IMR-90 (cell line): ENCODE results near the gene CD7. TPM values are rescaled to one million over a fixed set of nuclear protein-coding genes. Genes with fewer than 3 reads are reported as not detected.

Experiments
- ATAC-seq: fragments of 200-7000 bp; cut with Tn5 transposase; 2 replicates; pipeline ENCODE4 v1.9.1; 2020; ENCODE audit warnings: low read depth, mild to moderate bottlenecking, moderate library complexity
- BruUV-seq: library from RNA; stranded (reverse); fragments of 400-500 nt; replicated peaks from 2 replicates; lab custom pipeline; 2021; lab: Mats Ljungman, UMichigan
- CTCF ChIA-PET: fragments of 300-600 bp; formaldehyde crosslinking; extraction: SDS; loops from one replicate; lab custom pipeline; 2021; ENCODE audit warnings: antibody characterized with exemption; lab: Yijun Ruan, JAX
- POLR2A ChIA-PET: fragments of 300-600 bp; sonication (Branson Sonifier 250); formaldehyde crosslinking; loops from one replicate; lab custom pipeline; 2022; ENCODE audit warnings: antibody characterized with exemption; ENCODE audit not compliant: unreplicated experiment; lab: Charles Lee
- DNase-seq: peaks from one replicate; pipeline ENCODE4 v3.0.0; 2013
- H2AFZ ChIP-seq: replicated peaks from 2 replicates; pipeline ENCODE3; 2013; ENCODE audit warnings: low read length, mild to moderate bottlenecking; ENCODE audit not compliant: poor library complexity
- H2AK5ac ChIP-seq: 2 replicates; pipeline ENCODE4 v1.6.1; 2013; ENCODE audit warnings: low read depth, low read length, inconsistent platforms
- H2AK9ac ChIP-seq: replicated peaks from 2 replicates; pipeline ENCODE3; 2013; ENCODE audit warnings: mild to moderate bottlenecking, low read depth, low read length, moderate library complexity; ENCODE audit not compliant: poor library complexity
- H2BK120ac ChIP-seq: 2 replicates; pipeline ENCODE4 v1.6.1; 2013; ENCODE audit warnings: low read depth, low read length, inconsistent platforms
- H2BK15ac ChIP-seq: 3 replicates; pipeline ENCODE4 v1.6.1; 2013; ENCODE audit warnings: low read depth, low read length, inconsistent platforms
- H2BK20ac ChIP-seq: 2 replicates; pipeline ENCODE4 v1.6.1; 2013; ENCODE audit warnings: low read depth, mild to moderate bottlenecking, inconsistent platforms, low read length, moderate library complexity
- H2BK5ac ChIP-seq: 2 replicates; pipeline ENCODE4 v1.6.1; 2013; ENCODE audit warnings: mild to moderate bottlenecking, low read depth, low read length, inconsistent platforms; ENCODE audit not compliant: poor library complexity, severe bottlenecking
- H3K14ac ChIP-seq: replicated peaks from 2 replicates; pipeline ENCODE4 v1.6.1; 2013; ENCODE audit warnings: low read depth, low read length, inconsistent platforms
- H3K18ac ChIP-seq: 2 replicates; pipeline ENCODE4 v1.6.1; 2013; ENCODE audit warnings: low read depth, low read length, control low read depth
- H3K23ac ChIP-seq: 2 replicates; pipeline ENCODE4 v1.6.1; 2013; ENCODE audit warnings: low read depth, low read length, inconsistent platforms
- H3K27ac ChIP-seq: 2 replicates; pipeline ENCODE4 v1.5.1; 2013; ENCODE audit warnings: mild to moderate bottlenecking, control low read depth, low read length; ENCODE audit not compliant: insufficient read depth
- H3K27me3 ChIP-seq: 2 replicates; pipeline ENCODE4 v1.6.1; 2013; ENCODE audit warnings: low read length; ENCODE audit not compliant: control insufficient read depth, insufficient read depth
- H3K36me3 ChIP-seq: 2 replicates; pipeline ENCODE4 v1.6.1; 2013; ENCODE audit warnings: low read length, mixed read lengths; ENCODE audit not compliant: control insufficient read depth, insufficient read depth
- H3K4ac ChIP-seq: 2 replicates; pipeline ENCODE4 v1.6.1; 2013; ENCODE audit warnings: low read depth, low read length, inconsistent platforms
- H3K4me1 ChIP-seq: 2 replicates; pipeline ENCODE4 v1.6.1; 2013; ENCODE audit warnings: low read length, mixed read lengths; ENCODE audit not compliant: control insufficient read depth, insufficient read depth
- H3K4me2 ChIP-seq: 2 replicates; pipeline ENCODE4 v1.6.1; 2013; ENCODE audit warnings: low read depth, mild to moderate bottlenecking, control low read depth, low read length, moderate library complexity
- H3K4me3 ChIP-seq: 2 replicates; pipeline ENCODE4 v1.5.1; 2013; ENCODE audit warnings: low read depth, mild to moderate bottlenecking, control low read depth, low read length, moderate library complexity; ENCODE audit not compliant: insufficient read depth
- H3K56ac ChIP-seq: 2 replicates; pipeline ENCODE4 v1.6.1; 2013; ENCODE audit warnings: low read length, inconsistent platforms; ENCODE audit not compliant: insufficient read depth; ENCODE audit errors: extremely low read depth
- H3K79me1 ChIP-seq, 2 experiments: 2 replicates each; pipeline ENCODE4 v1.6.1; 2013; ENCODE audit warnings: low read length in 2 of 2, inconsistent platforms in 1 of 2, low read depth in 1 of 2
- H3K9ac ChIP-seq: 2 replicates; pipeline ENCODE4 v1.6.1; 2013; ENCODE audit warnings: low read depth, low read length, control low read depth
- H3K9me1 ChIP-seq: 2 replicates; pipeline ENCODE4 v1.6.1; 2013; ENCODE audit warnings: low read length, inconsistent platforms; ENCODE audit not compliant: insufficient read depth
- H3K9me3 ChIP-seq: 2 replicates; pipeline ENCODE4 v1.6.1; 2013; ENCODE audit warnings: low read length; ENCODE audit not compliant: control insufficient read depth, insufficient read depth
- H4K20me1 ChIP-seq: 2 replicates; pipeline ENCODE4 v1.6.1; 2013; ENCODE audit warnings: low read length, inconsistent platforms; ENCODE audit not compliant: insufficient read depth
- H4K5ac ChIP-seq: 2 replicates; pipeline ENCODE4 v1.6.1; 2013; ENCODE audit warnings: mild to moderate bottlenecking, low read depth, low read length, control low read depth
- H4K8ac ChIP-seq, 2 experiments: 2 replicates each; pipeline ENCODE4 v1.6.1; 2013; ENCODE audit warnings: low read depth in 2 of 2, low read length in 2 of 2, control low read depth in 1 of 2, inconsistent platforms in 1 of 2
- H4K91ac ChIP-seq: 2 replicates; pipeline ENCODE4 v1.6.1; 2013; ENCODE audit warnings: low read depth, low read length, inconsistent platforms; ENCODE audit not compliant: insufficient read depth
- BHLHE40 ChIP-seq: fragments of 150-350 bp; IDR thresholded peaks from 2 replicates; pipeline ENCODE4 v1.6.1; 2016; ENCODE audit warnings: mild to moderate bottlenecking, low read depth, low read length
- CTCF ChIP-seq: conservative IDR thresholded peaks from 2 replicates; pipeline ENCODE4 v1.5.1; 2012; ENCODE audit warnings: mild to moderate bottlenecking, low read depth, low read length, improper control_type of control experiment
- FOS ChIP-seq: fragments of 150-350 bp; IDR thresholded peaks from 2 replicates; pipeline ENCODE4 v1.6.1; 2016; ENCODE audit warnings: low read depth, low read length
- MAZ ChIP-seq: IDR thresholded peaks from 2 replicates; pipeline ENCODE4 v1.6.1; 2012; ENCODE audit warnings: low read depth, mild to moderate bottlenecking, low read length, improper control_type of control experiment, moderate library complexity, borderline replicate concordance
- MXI1 ChIP-seq: IDR thresholded peaks from 2 replicates; pipeline ENCODE4 v1.6.1; 2012; ENCODE audit warnings: low read depth, mild to moderate bottlenecking, low read length, moderate library complexity, borderline replicate concordance
- NFE2L2 ChIP-seq: fragments of 150-350 bp; IDR thresholded peaks from 2 replicates; pipeline ENCODE4 v1.6.1; 2016; ENCODE audit warnings: low read depth, mild to moderate bottlenecking, low read length
- POLR2A ChIP-seq: IDR thresholded peaks from 2 replicates; pipeline ENCODE4 v1.6.1; 2012; ENCODE audit warnings: mild to moderate bottlenecking, low read depth, low read length
- RAD21 ChIP-seq: IDR thresholded peaks from 2 replicates; pipeline ENCODE4 v1.6.1; 2012; ENCODE audit warnings: low read length, improper control_type of control experiment
- RCOR1 ChIP-seq: IDR thresholded peaks from 2 replicates; pipeline ENCODE4 v1.6.1; 2012; ENCODE audit warnings: mild to moderate bottlenecking, low read length, improper control_type of control experiment; ENCODE audit not compliant: insufficient replicate concordance
- RFX5 ChIP-seq: IDR thresholded peaks from 2 replicates; pipeline ENCODE4 v1.8.0; 2012; ENCODE audit warnings: low read depth, mild to moderate bottlenecking, low read length, moderate library complexity
- SMC3 ChIP-seq: fragments of 150-350 bp; IDR thresholded peaks from 2 replicates; pipeline ENCODE4 v1.6.1; 2016; ENCODE audit warnings: low read depth, mild to moderate bottlenecking, antibody characterized with exemption, low read length, moderate library complexity
- USF2 ChIP-seq: fragments of 150-350 bp; IDR thresholded peaks from 2 replicates; pipeline ENCODE4 v1.6.1; 2017; ENCODE audit warnings: mild to moderate bottlenecking, antibody characterized with exemption, low read length, low read depth
- WGBS, 2 experiments: methylation state at CpG; one replicate each; pipeline versions ENCODE4 v1.1.5 to v1.1.7; 2013; ENCODE audit warnings: missing lambda C conversion rate in 2 of 2; ENCODE audit not compliant: insufficient read length in 1 of 2; ENCODE audit errors: extremely low coverage in 2 of 2; 5-methylcytosine and 5-hydroxymethylcytosine counted together
- dilution Hi-C: fragments of 300-500 bp; cut with HindIII; formaldehyde crosslinking; loops from one replicate; pipeline ENCODE4 v1.14.3; 2018; ENCODE audit warnings: low sequenced_read_pairs; ENCODE audit not compliant: unreplicated experiment
- in situ Hi-C: fragments of 300-500 bp; cut with MboI; formaldehyde crosslinking; loops from 3 replicates; pipeline ENCODE4 v1.14.3; 2019; ENCODE audit warnings: low sequenced_read_pairs, inconsistent platforms, mixed read lengths
- intact Hi-C: fragments of 100-400 bp; cut with micrococcal nuclease; formaldehyde crosslinking; loops from 2 replicates; pipeline ENCODE4 v1.10.0; 2022
- polyA plus RNA-seq, 3 experiments: library from polyadenylated mRNA; depleted of rRNA; stranded (reverse); fragments of >200 nt; gene quantifications; 2 replicates each; pipeline ENCODE4 v1.2.3, GENCODE V29; 2012; ENCODE audit warnings: low replicate concordance in 1 of 3
- total RNA-seq: library from RNA; depleted of rRNA; stranded (reverse); fragments of >200 nt; gene quantifications from 2 replicates; pipeline ENCODE4 v1.2.3, GENCODE V29; 2012

CD7 gene
- total and polyA plus RNA-seq, 2 of the 4 experiments (the other 2 are of a cell fraction) = not detected

GRCh38 chr17:82283208-82283749, 34.1 kb downstream of the CD7 start:
- peak overlapping the region; percentile 48 for H2AFZ ChIP-seq
- no peak overlapping the region for H3K9ac ChIP-seq
- H3K9me1 ChIP-seq = peaks cover 33% of the 10 kb centered on the region
- no peak overlapping the region for H3K23ac ChIP-seq
- ATAC-seq (peak; percentile 80), DNase-seq (peak; percentile 93)
- H3K4me1 ChIP-seq = peaks cover 29% of the 10 kb centered on the region
- H4K8ac ChIP-seq = peak overlapping the region in 1 of 2 experiments; percentile 31; a peak in 1 of 4 replicates
- H2BK20ac ChIP-seq = peak overlapping the region; percentile 23; the same call in 1 of the 2 replicates
- no TSS peak for BruUV-seq
- no peak overlapping the region for H3K56ac ChIP-seq
- H3K36me3 ChIP-seq = no peaks in the 10 kb centered on the region; the same call in 1 of the 2 replicates
- peak overlapping the region; percentile 57 for H3K4ac ChIP-seq
- peaks cover 0 to 18% of the 10 kb centered on the region in 2 experiments; a peak in 2 of 4 replicates for H3K79me1 ChIP-seq
- peak overlapping the region; percentile 3; the same call in 1 of the 3 replicates for H2BK15ac ChIP-seq
- no peaks in the 10 kb centered on the region for H3K9me3 ChIP-seq
- peak overlapping the region; percentile 10; the same call in 1 of the 2 replicates for H4K5ac ChIP-seq
- H4K91ac ChIP-seq = peak overlapping the region; percentile 10; the same call in 1 of the 2 replicates
- H4K20me1 ChIP-seq = peaks cover 4% of the 10 kb centered on the region; the same call in 1 of the 2 replicates
- H3K27ac ChIP-seq = no peak overlapping the region
- 3% methylated on average over 9 of the region's 13 CpGs; no CpG with 5 or more reads in 1 of the 2 experiments for WGBS, 2 experiments
- intact Hi-C loops (no loop called here), in situ Hi-C loops (no loop called here), dilution Hi-C loops (no loop called here)
- CTCF ChIA-PET = no interaction called here
- H3K27me3 ChIP-seq = no peaks in the 10 kb centered on the region
- H3K14ac ChIP-seq = peak overlapping the region; percentile 31; the same call in 1 of the 2 replicates
- peak overlapping the region; percentile 8 for H2AK9ac ChIP-seq
- H2AK5ac ChIP-seq = peak overlapping the region; percentile 96
- H3K4me2 ChIP-seq = peak overlapping the region; percentile 19
- no peak overlapping the region for H3K4me3 ChIP-seq
- H2BK5ac ChIP-seq = peak overlapping the region; percentile 33
- POLR2A ChIA-PET = no interaction called here
- H3K18ac ChIP-seq = peak overlapping the region; percentile 66
- peak overlapping the region; percentile 57 for H2BK120ac ChIP-seq
- TF ChIP-seq MXI1 (0 out of 2 replicates have a peak, but pooled peaks have one; percentile 56), NFE2L2 (peak; percentile 63; the same call in 1 of the 2 replicates), USF2 (peak; percentile 28; the same call in 1 of the 2 replicates), RAD21 (no peak), POLR2A (peak; percentile 48; the same call in 1 of the 2 replicates), SMC3 (no peak), RFX5 (no peak), CTCF (no peak), BHLHE40 (peak; percentile 83), FOS (peak; percentile 99), MAZ (peak; percentile 14; the same call in 1 of the 2 replicates), RCOR1 (peak; percentile 78)
